A549 (cell line): Measurements from ENCODE around the gene SPINK8. TPM values are rescaled to one million over a fixed set of nuclear protein-coding genes. Genes with fewer than 3 reads are reported as not detected.

ENCODE experiments used
- ATAC-seq, 2 experiments: fragments of 200-7000 bp in 1 of 2; fragments of >200 bp in 1 of 2; cut with Nextera tagmentation in 1 of 2; cut with Tn5 transposase in 1 of 2; 3 replicates each; pipeline versions ENCODE4 v1.8.0 to v1.9.1; 2018 to 2020; ENCODE audit warnings: mild to moderate bottlenecking in 1 of 2, moderate library complexity in 1 of 2
- CTCF ChIA-PET: fragments of 300-600 bp; sonication (Branson Sonifier 250); formaldehyde crosslinking; extraction: SDS; loops from one replicate; lab custom pipeline; 2021; ENCODE audit warnings: antibody characterized with exemption, inconsistent platforms; lab: Yijun Ruan, JAX
- POLR2A ChIA-PET: fragments of 350-600 bp; formaldehyde crosslinking; extraction: SDS; loops from one replicate; lab custom pipeline; 2021; ENCODE audit warnings: antibody characterized with exemption, inconsistent platforms; lab: Yijun Ruan, JAX
- DNase-seq, 2 experiments: peaks; one replicate each; pipeline versions ENCODE4 v3.0.0 to v3.0.0-alpha.2; 2011 to 2016; ENCODE audit warnings: low read depth in 1 of 2, low spot score in 1 of 2
- FAIRE-seq: peaks from 2 replicates; lab custom pipeline; 2011; peaks lifted over from hg19 to GRCh38; lab: Jason Lieb, UNC
- H3K27ac ChIP-seq, 2 experiments: fragments of >200 bp; sonication (Bioruptor Twin); formaldehyde crosslinking; 3 replicates each; pipeline ENCODE4 v1.5.1; 2016 to 2017
- H3K4me1 ChIP-seq: fragments of >200 bp; sonication (Bioruptor Twin); formaldehyde crosslinking; 3 replicates; pipeline ENCODE4 v1.6.1; 2016
- H3K4me2 ChIP-seq: fragments of >200 bp; sonication (Bioruptor Twin); formaldehyde crosslinking; 3 replicates; pipeline ENCODE4 v1.6.1; 2016
- H3K4me3 ChIP-seq: fragments of >200 bp; sonication (Bioruptor Twin); formaldehyde crosslinking; 3 replicates; pipeline ENCODE4 v1.5.1; 2016
- H3K9me3 ChIP-seq: fragments of >200 bp; sonication (Bioruptor Twin); formaldehyde crosslinking; 3 replicates; pipeline ENCODE4 v1.6.1; 2016
- CBX8 ChIP-seq: fragments of 200-600 bp; sonication (generic); IDR thresholded peaks from 2 replicates; pipeline ENCODE4 v1.6.1; 2016
- CHD2 ChIP-seq: fragments of 150-350 bp; IDR thresholded peaks from 2 replicates; pipeline ENCODE4 v1.6.1; 2014; ENCODE audit warnings: low read length; ENCODE audit not compliant: partially characterized antibody
- CTCF ChIP-seq: fragments of >200 bp; sonication (Bioruptor Twin); formaldehyde crosslinking; IDR thresholded peaks from 3 replicates; pipeline ENCODE4 v1.5.1; 2016
- E2F6 ChIP-seq: IDR thresholded peaks from 2 replicates; pipeline ENCODE4 v1.6.1; 2012; ENCODE audit warnings: low read depth, borderline replicate concordance
- EHF ChIP-seq: fragments of 250-450 bp; sonication (Bioruptor Pico); IDR thresholded peaks from 2 replicates; pipeline ENCODE4 v1.5.0; 2020; ENCODE audit warnings: mild to moderate bottlenecking
- ELK1 ChIP-seq: fragments of 150-350 bp; IDR thresholded peaks from 2 replicates; pipeline ENCODE4 v1.6.1; 2014; ENCODE audit warnings: low read depth, mild to moderate bottlenecking, low read length
- FOSL2 ChIP-seq, 2 experiments: fragments of 450-650 bp in 1 of 2; fragments of >200 bp in 1 of 2; sonication (Bioruptor Twin) in 1 of 2; formaldehyde crosslinking; IDR thresholded peaks; 2 replicates each; pipeline versions ENCODE4 v1.5.0 to v1.6.1; 2016 to 2020; ENCODE audit warnings: mild to moderate bottlenecking in 1 of 2, moderate library complexity in 1 of 2
- HDAC2 ChIP-seq: fragments of 200-600 bp; sonication (generic); IDR thresholded peaks from 2 replicates; pipeline ENCODE4 v1.6.1; 2016
- HEYL ChIP-seq: fragments of 250-450 bp; sonication (Bioruptor Pico); IDR thresholded peaks from 2 replicates; pipeline ENCODE4 v1.8.0; 2021; ENCODE audit warnings: mild to moderate bottlenecking, moderate library complexity
- HMGXB4 ChIP-seq: fragments of 250-450 bp; sonication (Bioruptor Pico); IDR thresholded peaks from 2 replicates; pipeline ENCODE4 v1.5.0; 2021; ENCODE audit warnings: mild to moderate bottlenecking, moderate library complexity, borderline replicate concordance
- HOXA7 ChIP-seq: fragments of 250-450 bp; sonication (Bioruptor Pico); IDR thresholded peaks from 2 replicates; pipeline ENCODE4 v1.5.0; 2020; ENCODE audit warnings: mild to moderate bottlenecking, moderate library complexity
- JUN ChIP-seq, 2 experiments: fragments of >200 bp; sonication (Bioruptor Twin); formaldehyde crosslinking; IDR thresholded peaks; 2 replicates in 1 of 2; 3 replicates in 1 of 2; pipeline ENCODE4 v1.6.1; 2016 to 2017
- MAX ChIP-seq: IDR thresholded peaks from 2 replicates; pipeline ENCODE4 v1.6.1; 2012
- MAZ ChIP-seq: fragments of 150-350 bp; IDR thresholded peaks from 2 replicates; pipeline ENCODE4 v1.6.1; 2014; ENCODE audit warnings: antibody characterized with exemption, low read depth, low read length, borderline replicate concordance
- MYC ChIP-seq: IDR thresholded peaks from 2 replicates; pipeline ENCODE4 v1.6.1; 2012; ENCODE audit warnings: mild to moderate bottlenecking, inconsistent platforms, low read length, improper control_type of control experiment, borderline replicate concordance
- NFE2L2 ChIP-seq: fragments of 150-350 bp; conservative IDR thresholded peaks from 2 replicates; pipeline ENCODE4 v1.6.1; 2014; ENCODE audit warnings: low read length
- NPAS2 ChIP-seq: fragments of 250-450 bp; sonication (Bioruptor Pico); IDR thresholded peaks from 2 replicates; pipeline ENCODE4 v1.8.0; 2022; ENCODE audit warnings: mild to moderate bottlenecking, moderate library complexity, borderline replicate concordance
- PHF8 ChIP-seq: fragments of 200-600 bp; sonication (generic); IDR thresholded peaks from 2 replicates; pipeline ENCODE4 v1.6.1; 2016; ENCODE audit warnings: low read depth, mild to moderate bottlenecking, antibody characterized with exemption, moderate library complexity, borderline replicate concordance
- POLR2A ChIP-seq: IDR thresholded peaks from 2 replicates; pipeline ENCODE4 v1.6.1; 2012; ENCODE audit warnings: mild to moderate bottlenecking, low read length
- POLR2AphosphoS2 ChIP-seq: conservative IDR thresholded peaks from 2 replicates; pipeline ENCODE4 v1.6.1; 2012; ENCODE audit warnings: low read length, improper control_type of control experiment, inconsistent platforms
- RARB ChIP-seq: fragments of 250-450 bp; sonication (Bioruptor Pico); IDR thresholded peaks from 2 replicates; pipeline ENCODE4 v1.8.0; 2021; ENCODE audit warnings: mild to moderate bottlenecking, moderate library complexity
- RFX5 ChIP-seq: fragments of 450-650 bp; IDR thresholded peaks from 2 replicates; pipeline ENCODE4 v1.7.1; 2014; ENCODE audit warnings: antibody characterized with exemption, mild to moderate bottlenecking, moderate library complexity
- SMC3 ChIP-seq: fragments of >200 bp; sonication (Bioruptor Twin); formaldehyde crosslinking; IDR thresholded peaks from 3 replicates; pipeline ENCODE4 v1.6.1; 2018; ENCODE audit warnings: inconsistent platforms
- SREBF2 ChIP-seq: fragments of 450-650 bp; IDR thresholded peaks from 2 replicates; pipeline ENCODE4 v1.6.1; 2014; ENCODE audit warnings: mild to moderate bottlenecking, moderate library complexity
- TFCP2L1 ChIP-seq: fragments of 250-450 bp; sonication (Bioruptor Pico); IDR thresholded peaks from 2 replicates; pipeline ENCODE4 v1.5.0; 2021; ENCODE audit warnings: mild to moderate bottlenecking
- TP53 ChIP-seq: fragments of 250-450 bp; sonication (Bioruptor Pico); IDR thresholded peaks from 2 replicates; pipeline ENCODE4 v1.5.0; 2021; ENCODE audit warnings: mild to moderate bottlenecking, moderate library complexity
- WGBS: methylation state at CpG from one replicate; pipeline ENCODE4 v1.1.6; 2017; ENCODE audit errors: missing lambda C conversion rate; 5-methylcytosine and 5-hydroxymethylcytosine counted together
- polyA plus RNA-seq, 4 experiments: library from polyadenylated mRNA; depleted of rRNA in 3 of 4; stranded (reverse); fragments of >200 nt; fragmentation: RNase III in 1 of 4; extraction: RNeasy Plus Mini Kit Qiagen cat#74134 plus additional on column Dnase treatment in 1 of 4; gene quantifications; 2 replicates in 3 of 4; 3 replicates in 1 of 4; pipeline ENCODE4 v1.2.3, GENCODE V29; 2011 to 2017

Gene SPINK8
- polyA plus RNA-seq, 2 of the 4 experiments (the other 2 are of a cell fraction): not detected

- CTCF ChIA-PET: interaction anchor here (0.9 kb wide), 1 partner anchor 28 kb away, joined by 3 read pairs; no protein-coding TSS in a partner anchor
- peak overlapping the region; percentile 82 for H3K4me3 ChIP-seq
- FAIRE-seq: no peak
Measured at GRCh38 chr3:48301800-48302166, 31.7 kb downstream of the SPINK8 start.

GRCh38 chr3:48301020-48301799 is 32.3 kb downstream of the SPINK8 start, which contains the start of gene NME6:
NME6 (minus strand) TSS chr3:48301367.
- WGBS: 3% methylated on average over 10 of the region's 70 CpGs
- POLR2A ChIA-PET: interaction anchor here (1.0 kb wide), 2 partner anchors 13 to 98 kb away, joined by 3 read pairs; no protein-coding TSS in a partner anchor
- peak within 1 kb of the TSS; percentile 97 to 99 for H3K27ac ChIP-seq
- no peak for FAIRE-seq
- CTCF ChIA-PET: interaction anchor here (0.9 kb wide), 1 partner anchor 27 kb away, joined by 3 read pairs; no protein-coding TSS in a partner anchor
- H3K9me3 ChIP-seq: no peaks in the 10 kb centered on the region
- peak within 1 kb of the TSS; percentile 96 for H3K4me2 ChIP-seq
- peaks cover 7% of the 10 kb centered on the region for H3K4me1 ChIP-seq
- DNase-seq: peak; percentile 67 to 89
- ATAC-seq: peak; percentile 97 to 98
- H3K4me3 ChIP-seq: peak within 1 kb of the TSS; percentile 82
- TF ChIP-seq HMGXB4 (no peak), NFE2L2 (no peak), EHF (CRISPR knock-in tag) (no peak), MAX (peak; percentile 98), SMC3 (no peak), NPAS2 (no peak), JUN (IDR thresholded peaks at IDR 0.05) (peak; percentile 70 to 95; a peak in 4 of 5 replicates), E2F6 (peak; percentile 99), POLR2AphosphoS2 (no peak), TFCP2L1 (CRISPR knock-in tag) (0 out of 2 replicates have a peak, but pooled peaks have one; percentile 16), CHD2 (no peak), TP53 (no peak), HEYL (no peak), CTCF (no peak), PHF8 (peak; percentile 68; the same call in 1 of the 2 replicates)

More at GRCh38 chr3:48301800-48302166, 31.7 kb downstream of the SPINK8 start:
- no peak for TF ChIP-seq JUN (IDR thresholded peaks at IDR 0.05)
- TF ChIP-seq MAX: no peak
- no peak for TF ChIP-seq MAZ
- TF ChIP-seq RARB: no peak
- TF ChIP-seq HDAC2: no peak
- no peak for TF ChIP-seq POLR2AphosphoS2
- no peak for TF ChIP-seq ELK1
- no peak for TF ChIP-seq POLR2A
- no peak for TF ChIP-seq EHF (CRISPR knock-in tag)
- TF ChIP-seq SMC3: no peak
- TF ChIP-seq RFX5: no peak
- no peak for TF ChIP-seq FOSL2 (IDR thresholded peaks at IDR 0.05)
- TF ChIP-seq FOSL2 (CRISPR knock-in tag; IDR thresholded peaks at IDR 0.05): no peak
- TF ChIP-seq MYC: no peak
- no peak for TF ChIP-seq HOXA7 (CRISPR knock-in tag)
- TF ChIP-seq TP53: no peak
- TF ChIP-seq SREBF2: no peak
- no peak for TF ChIP-seq HMGXB4
- TF ChIP-seq CBX8: no peak
- H3K4me1 ChIP-seq: peaks cover 7% of the 10 kb centered on the region
- peak overlapping the region; percentile 97 to 99 for H3K27ac ChIP-seq
- DNase-seq (peak; percentile 22 to 45), ATAC-seq (peak; percentile 54 to 66; a peak in 5 of 6 replicates)
- H3K4me2 ChIP-seq: peak overlapping the region; percentile 96
- POLR2A ChIA-PET: interaction anchor here (1.0 kb wide), 2 partner anchors 13 to 97 kb away, joined by 3 read pairs; no protein-coding TSS in a partner anchor
- no peaks in the 10 kb centered on the region for H3K9me3 ChIP-seq
- 4% methylated on average over 10 of the region's 10 CpGs for WGBS
